Measurements from ENCODE around the gene MEIS2. TPM values are rescaled to one million over a fixed set of nuclear protein-coding genes. Genes with fewer than 3 reads are reported as not detected.

MEIS2 gene
- total and polyA plus RNA-seq, 2 of the 13 experiments (the other 11 are each of a cell fraction or from before 2014, with no cell fraction given): 10.7 to 12.4 TPM

DNA sequence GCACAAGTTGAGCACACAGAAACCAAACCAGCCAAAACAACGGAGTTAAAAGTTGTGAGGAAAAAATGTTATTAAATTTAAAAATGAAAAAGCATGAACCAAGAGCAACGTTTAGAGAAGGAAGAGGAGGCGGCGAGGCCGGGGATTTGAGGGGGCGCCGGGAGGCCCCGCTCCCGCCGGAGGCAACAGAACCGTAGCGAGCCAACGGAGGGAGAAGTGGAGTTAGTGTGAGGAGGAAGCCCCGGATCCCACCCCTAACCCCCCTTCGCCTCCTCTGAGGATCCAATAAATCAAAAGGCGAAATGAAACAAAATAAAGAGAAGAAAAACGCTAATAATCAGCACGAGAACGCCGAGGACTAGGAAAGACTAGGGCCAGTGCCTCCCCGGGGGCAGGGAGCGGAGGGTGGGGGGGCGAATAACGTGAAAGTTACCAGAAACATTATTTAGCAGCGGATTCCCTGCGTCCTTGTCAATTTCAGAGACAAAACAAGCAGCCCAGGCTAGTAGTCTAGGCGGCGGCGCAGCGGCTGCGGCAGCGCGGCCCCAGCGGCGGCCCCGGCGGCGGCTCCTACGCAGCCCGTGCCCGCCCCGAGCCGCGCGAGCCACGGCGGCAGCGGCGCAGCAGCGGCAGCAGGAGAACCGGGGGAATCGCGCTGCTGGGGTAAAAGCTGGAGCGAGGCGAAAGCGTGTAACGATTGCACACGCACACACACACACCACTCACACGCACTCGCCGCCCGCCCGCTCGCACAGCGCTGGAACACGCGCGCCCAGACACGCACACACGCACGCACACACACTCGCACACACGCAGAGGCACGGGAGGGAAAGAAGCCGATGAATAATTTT, 1.7 kb downstream of the MEIS2 start (continued):
- TF ChIP-seq, protein P1, sequence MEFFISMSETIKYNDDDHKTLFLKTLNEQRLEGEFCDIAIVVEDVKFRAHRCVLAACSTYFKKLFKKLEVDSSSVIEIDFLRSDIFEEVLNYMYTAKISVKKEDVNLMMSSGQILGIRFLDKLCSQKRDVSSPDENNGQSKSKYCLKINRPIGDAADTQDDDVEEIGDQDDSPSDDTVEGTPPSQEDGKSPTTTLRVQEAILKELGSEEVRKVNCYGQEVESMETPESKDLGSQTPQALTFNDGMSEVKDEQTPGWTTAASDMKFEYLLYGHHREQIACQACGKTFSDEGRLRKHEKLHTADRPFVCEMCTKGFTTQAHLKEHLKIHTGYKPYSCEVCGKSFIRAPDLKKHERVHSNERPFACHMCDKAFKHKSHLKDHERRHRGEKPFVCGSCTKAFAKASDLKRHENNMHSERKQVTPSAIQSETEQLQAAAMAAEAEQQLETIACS (CRISPR knock-in tag; IDR thresholded peaks at IDR 0.05): no peak
- TF ChIP-seq, protein P2, sequence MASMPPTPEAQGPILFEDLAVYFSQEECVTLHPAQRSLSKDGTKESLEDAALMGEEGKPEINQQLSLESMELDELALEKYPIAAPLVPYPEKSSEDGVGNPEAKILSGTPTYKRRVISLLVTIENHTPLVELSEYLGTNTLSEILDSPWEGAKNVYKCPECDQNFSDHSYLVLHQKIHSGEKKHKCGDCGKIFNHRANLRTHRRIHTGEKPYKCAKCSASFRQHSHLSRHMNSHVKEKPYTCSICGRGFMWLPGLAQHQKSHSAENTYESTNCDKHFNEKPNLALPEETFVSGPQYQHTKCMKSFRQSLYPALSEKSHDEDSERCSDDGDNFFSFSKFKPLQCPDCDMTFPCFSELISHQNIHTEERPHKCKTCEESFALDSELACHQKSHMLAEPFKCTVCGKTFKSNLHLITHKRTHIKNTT (CRISPR knock-in tag; IDR thresholded peaks at IDR 0.05): no peak
- TF ChIP-seq, protein P3, sequence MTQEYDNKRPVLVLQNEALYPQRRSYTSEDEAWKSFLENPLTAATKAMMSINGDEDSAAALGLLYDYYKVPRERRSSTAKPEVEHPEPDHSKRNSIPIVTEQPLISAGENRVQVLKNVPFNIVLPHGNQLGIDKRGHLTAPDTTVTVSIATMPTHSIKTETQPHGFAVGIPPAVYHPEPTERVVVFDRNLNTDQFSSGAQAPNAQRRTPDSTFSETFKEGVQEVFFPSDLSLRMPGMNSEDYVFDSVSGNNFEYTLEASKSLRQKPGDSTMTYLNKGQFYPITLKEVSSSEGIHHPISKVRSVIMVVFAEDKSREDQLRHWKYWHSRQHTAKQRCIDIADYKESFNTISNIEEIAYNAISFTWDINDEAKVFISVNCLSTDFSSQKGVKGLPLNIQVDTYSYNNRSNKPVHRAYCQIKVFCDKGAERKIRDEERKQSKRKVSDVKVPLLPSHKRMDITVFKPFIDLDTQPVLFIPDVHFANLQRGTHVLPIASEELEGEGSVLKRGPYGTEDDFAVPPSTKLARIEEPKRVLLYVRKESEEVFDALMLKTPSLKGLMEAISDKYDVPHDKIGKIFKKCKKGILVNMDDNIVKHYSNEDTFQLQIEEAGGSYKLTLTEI (CRISPR knock-in tag; conservative IDR thresholded peaks at IDR 0.05): no peak
- TF ChIP-seq, protein P4, sequence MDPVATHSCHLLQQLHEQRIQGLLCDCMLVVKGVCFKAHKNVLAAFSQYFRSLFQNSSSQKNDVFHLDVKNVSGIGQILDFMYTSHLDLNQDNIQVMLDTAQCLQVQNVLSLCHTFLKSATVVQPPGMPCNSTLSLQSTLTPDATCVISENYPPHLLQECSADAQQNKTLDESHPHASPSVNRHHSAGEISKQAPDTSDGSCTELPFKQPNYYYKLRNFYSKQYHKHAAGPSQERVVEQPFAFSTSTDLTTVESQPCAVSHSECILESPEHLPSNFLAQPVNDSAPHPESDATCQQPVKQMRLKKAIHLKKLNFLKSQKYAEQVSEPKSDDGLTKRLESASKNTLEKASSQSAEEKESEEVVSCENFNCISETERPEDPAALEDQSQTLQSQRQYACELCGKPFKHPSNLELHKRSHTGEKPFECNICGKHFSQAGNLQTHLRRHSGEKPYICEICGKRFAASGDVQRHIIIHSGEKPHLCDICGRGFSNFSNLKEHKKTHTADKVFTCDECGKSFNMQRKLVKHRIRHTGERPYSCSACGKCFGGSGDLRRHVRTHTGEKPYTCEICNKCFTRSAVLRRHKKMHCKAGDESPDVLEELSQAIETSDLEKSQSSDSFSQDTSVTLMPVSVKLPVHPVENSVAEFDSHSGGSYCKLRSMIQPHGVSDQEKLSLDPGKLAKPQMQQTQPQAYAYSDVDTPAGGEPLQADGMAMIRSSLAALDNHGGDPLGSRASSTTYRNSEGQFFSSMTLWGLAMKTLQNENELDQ (CRISPR knock-in tag; IDR thresholded peaks at IDR 0.05; ENCODE audit: borderline replicate concordance): no peak
- no peak for TF ChIP-seq TOE1 (CRISPR knock-in tag; IDR thresholded peaks at IDR 0.05)
- TF ChIP-seq, protein P5, sequence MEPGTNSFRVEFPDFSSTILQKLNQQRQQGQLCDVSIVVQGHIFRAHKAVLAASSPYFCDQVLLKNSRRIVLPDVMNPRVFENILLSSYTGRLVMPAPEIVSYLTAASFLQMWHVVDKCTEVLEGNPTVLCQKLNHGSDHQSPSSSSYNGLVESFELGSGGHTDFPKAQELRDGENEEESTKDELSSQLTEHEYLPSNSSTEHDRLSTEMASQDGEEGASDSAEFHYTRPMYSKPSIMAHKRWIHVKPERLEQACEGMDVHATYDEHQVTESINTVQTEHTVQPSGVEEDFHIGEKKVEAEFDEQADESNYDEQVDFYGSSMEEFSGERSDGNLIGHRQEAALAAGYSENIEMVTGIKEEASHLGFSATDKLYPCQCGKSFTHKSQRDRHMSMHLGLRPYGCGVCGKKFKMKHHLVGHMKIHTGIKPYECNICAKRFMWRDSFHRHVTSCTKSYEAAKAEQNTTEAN (CRISPR knock-in tag; conservative IDR thresholded peaks at IDR 0.05): peak; percentile 98
- TF ChIP-seq ZFY (CRISPR knock-in tag; IDR thresholded peaks at IDR 0.05): 0 out of 2 replicates have a peak, but pooled peaks have one; percentile 10
- TF ChIP-seq CBX2 (IDR thresholded peaks at IDR 0.05; ENCODE audit: low read depth, low read length): 0 out of 2 replicates have a peak, but pooled peaks have one; percentile 56
- no peak for TF ChIP-seq CBX2 (CRISPR knock-in tag; IDR thresholded peaks at IDR 0.05; ENCODE audit: low read depth)
- TF ChIP-seq SALL1 (CRISPR knock-in tag; IDR thresholded peaks at IDR 0.05): peak; percentile 43
- no peak for TF ChIP-seq HIVEP1 (CRISPR knock-in tag; IDR thresholded peaks at IDR 0.05)
- TF ChIP-seq, protein P6, sequence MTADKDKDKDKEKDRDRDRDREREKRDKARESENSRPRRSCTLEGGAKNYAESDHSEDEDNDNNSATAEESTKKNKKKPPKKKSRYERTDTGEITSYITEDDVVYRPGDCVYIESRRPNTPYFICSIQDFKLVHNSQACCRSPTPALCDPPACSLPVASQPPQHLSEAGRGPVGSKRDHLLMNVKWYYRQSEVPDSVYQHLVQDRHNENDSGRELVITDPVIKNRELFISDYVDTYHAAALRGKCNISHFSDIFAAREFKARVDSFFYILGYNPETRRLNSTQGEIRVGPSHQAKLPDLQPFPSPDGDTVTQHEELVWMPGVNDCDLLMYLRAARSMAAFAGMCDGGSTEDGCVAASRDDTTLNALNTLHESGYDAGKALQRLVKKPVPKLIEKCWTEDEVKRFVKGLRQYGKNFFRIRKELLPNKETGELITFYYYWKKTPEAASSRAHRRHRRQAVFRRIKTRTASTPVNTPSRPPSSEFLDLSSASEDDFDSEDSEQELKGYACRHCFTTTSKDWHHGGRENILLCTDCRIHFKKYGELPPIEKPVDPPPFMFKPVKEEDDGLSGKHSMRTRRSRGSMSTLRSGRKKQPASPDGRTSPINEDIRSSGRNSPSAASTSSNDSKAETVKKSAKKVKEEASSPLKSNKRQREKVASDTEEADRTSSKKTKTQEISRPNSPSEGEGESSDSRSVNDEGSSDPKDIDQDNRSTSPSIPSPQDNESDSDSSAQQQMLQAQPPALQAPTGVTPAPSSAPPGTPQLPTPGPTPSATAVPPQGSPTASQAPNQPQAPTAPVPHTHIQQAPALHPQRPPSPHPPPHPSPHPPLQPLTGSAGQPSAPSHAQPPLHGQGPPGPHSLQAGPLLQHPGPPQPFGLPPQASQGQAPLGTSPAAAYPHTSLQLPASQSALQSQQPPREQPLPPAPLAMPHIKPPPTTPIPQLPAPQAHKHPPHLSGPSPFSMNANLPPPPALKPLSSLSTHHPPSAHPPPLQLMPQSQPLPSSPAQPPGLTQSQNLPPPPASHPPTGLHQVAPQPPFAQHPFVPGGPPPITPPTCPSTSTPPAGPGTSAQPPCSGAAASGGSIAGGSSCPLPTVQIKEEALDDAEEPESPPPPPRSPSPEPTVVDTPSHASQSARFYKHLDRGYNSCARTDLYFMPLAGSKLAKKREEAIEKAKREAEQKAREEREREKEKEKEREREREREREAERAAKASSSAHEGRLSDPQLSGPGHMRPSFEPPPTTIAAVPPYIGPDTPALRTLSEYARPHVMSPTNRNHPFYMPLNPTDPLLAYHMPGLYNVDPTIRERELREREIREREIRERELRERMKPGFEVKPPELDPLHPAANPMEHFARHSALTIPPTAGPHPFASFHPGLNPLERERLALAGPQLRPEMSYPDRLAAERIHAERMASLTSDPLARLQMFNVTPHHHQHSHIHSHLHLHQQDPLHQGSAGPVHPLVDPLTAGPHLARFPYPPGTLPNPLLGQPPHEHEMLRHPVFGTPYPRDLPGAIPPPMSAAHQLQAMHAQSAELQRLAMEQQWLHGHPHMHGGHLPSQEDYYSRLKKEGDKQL (CRISPR knock-in tag; IDR thresholded peaks at IDR 0.05; ENCODE audit: low read depth): no peak
- 0 out of 2 replicates have a peak, but pooled peaks have one; percentile 35 for TF ChIP-seq SAFB2 (CRISPR knock-in tag; IDR thresholded peaks at IDR 0.05; ENCODE audit: borderline replicate concordance, low read depth)

Data from HepG2 (cell line).